MM.1S (cell line): ENCODE data around the gene TPCN2.

Experiments
- EZH2phosphoT487 ChIP-seq: fragments of 300-600 bp; sonication (generic); IDR thresholded peaks from 2 replicates; pipeline ENCODE4 v1.6.1; 2018; ENCODE audit warnings: antibody characterized with exemption, low read length
- TF ChIP-seq, protein P1 (sequence below): fragments of 300-600 bp; sonication (generic); IDR thresholded peaks from 2 replicates; pipeline ENCODE4 v1.5.1; 2016; ENCODE audit warnings: antibody characterized with exemption, low read length, mixed read lengths

DNA sequence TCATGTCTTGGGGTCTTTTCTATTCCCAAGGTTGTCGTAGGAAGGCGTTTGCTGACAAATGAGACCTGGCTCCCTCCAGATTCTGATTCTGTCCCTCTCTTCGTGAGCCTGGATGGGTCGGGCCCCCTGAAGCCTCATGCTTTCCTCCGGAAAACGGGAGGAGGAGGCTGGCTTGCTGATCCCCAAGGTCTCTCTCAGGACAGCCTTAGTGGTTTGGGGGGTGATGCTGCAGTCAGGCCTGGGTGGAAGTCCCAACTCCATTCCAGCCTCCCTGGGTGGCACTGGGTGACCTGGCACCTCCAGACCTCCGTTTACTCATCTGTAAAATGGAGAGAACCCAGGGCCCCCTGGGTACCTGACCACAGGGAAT lies 83.6 kb downstream of the TPCN2 start:
- TF ChIP-seq, protein P1, sequence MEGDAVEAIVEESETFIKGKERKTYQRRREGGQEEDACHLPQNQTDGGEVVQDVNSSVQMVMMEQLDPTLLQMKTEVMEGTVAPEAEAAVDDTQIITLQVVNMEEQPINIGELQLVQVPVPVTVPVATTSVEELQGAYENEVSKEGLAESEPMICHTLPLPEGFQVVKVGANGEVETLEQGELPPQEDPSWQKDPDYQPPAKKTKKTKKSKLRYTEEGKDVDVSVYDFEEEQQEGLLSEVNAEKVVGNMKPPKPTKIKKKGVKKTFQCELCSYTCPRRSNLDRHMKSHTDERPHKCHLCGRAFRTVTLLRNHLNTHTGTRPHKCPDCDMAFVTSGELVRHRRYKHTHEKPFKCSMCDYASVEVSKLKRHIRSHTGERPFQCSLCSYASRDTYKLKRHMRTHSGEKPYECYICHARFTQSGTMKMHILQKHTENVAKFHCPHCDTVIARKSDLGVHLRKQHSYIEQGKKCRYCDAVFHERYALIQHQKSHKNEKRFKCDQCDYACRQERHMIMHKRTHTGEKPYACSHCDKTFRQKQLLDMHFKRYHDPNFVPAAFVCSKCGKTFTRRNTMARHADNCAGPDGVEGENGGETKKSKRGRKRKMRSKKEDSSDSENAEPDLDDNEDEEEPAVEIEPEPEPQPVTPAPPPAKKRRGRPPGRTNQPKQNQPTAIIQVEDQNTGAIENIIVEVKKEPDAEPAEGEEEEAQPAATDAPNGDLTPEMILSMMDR, result no peak
- no peak for TF ChIP-seq EZH2phosphoT487
